HG03175 (cell line): ENCODE results near the gene RALY.
A peak's percentile ranks its signal among the peaks of the same experiment; 100 is the strongest.

Source experiments
- ATAC-seq: cut with Tn5 transposase; IDR thresholded peaks from one replicate; pipeline ENCODE4 v1.9.1; 2021; ENCODE audit warnings: mild to moderate bottlenecking, moderate library complexity; ENCODE audit not compliant: unreplicated experiment

Gene RALY

DNA sequence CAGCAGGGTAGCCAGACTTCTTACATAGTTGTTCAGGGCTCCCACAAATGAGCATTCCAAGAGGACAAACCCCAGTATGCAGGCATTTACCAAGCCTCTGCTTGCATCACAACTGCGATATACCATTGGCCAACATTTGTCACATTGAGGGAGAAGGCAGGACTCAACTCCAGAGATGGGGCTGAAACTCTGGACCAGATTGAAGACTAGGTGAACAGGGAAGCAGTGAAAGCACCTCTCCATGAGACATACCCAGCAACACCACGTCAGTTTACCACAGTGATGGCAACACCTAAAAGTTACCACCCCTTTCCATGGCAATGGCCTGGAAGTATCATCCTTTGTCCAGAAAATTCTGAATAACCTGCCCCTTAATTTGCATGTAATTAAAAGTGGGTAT lies 7.9 kb upstream of the RALY start:
- no peak for ATAC-seq

- ATAC-seq = no peak
These were observed 7.0 kb upstream of the RALY start for GRCh38 chr20:33986560-33987216.

GRCh38 chr20:33990075-33990474 lies 3.6 kb upstream of the RALY start:
- ATAC-seq = no peak

GRCh38 chr20:33991502-33991901 lies 2.2 kb upstream of the RALY start:
- no peak for ATAC-seq

- ATAC-seq = no peak
These were observed 1.4 kb upstream of the RALY start for GRCh38 chr20:33992145-33992922.

DNA sequence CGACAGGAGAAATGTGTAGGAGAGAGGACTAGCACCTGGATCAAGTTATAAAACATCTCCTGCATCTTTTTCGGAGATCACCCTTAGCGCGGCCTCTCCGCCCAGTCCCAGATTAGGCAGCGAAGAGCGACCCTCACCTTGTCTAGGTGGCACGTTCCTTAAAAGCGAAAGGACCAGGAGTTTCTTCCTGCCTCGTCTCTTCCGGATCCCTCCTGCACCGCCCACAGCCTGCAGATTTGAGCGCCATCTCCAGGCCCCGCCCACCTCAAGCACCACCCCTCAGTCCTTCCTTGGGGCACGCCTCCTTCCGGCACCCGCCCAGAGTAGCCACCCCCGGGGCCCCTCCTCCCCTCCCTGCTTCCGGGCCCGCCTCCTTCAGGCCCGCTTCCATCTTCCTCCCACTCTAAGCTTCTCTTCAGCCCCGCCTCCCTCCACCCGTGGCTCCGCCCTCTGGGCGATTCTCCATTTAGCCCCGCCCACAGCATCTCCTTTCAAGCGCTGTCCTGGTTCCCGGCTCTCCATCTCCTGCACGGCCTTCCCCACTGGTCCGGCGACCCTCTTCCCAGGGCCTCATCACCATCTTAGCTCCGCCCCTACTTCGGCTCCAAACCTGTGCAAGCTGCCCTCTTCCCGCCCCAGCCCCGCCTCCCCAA lies 662 bp upstream of the RALY start:
- peak; percentile 74 for ATAC-seq

DNA sequence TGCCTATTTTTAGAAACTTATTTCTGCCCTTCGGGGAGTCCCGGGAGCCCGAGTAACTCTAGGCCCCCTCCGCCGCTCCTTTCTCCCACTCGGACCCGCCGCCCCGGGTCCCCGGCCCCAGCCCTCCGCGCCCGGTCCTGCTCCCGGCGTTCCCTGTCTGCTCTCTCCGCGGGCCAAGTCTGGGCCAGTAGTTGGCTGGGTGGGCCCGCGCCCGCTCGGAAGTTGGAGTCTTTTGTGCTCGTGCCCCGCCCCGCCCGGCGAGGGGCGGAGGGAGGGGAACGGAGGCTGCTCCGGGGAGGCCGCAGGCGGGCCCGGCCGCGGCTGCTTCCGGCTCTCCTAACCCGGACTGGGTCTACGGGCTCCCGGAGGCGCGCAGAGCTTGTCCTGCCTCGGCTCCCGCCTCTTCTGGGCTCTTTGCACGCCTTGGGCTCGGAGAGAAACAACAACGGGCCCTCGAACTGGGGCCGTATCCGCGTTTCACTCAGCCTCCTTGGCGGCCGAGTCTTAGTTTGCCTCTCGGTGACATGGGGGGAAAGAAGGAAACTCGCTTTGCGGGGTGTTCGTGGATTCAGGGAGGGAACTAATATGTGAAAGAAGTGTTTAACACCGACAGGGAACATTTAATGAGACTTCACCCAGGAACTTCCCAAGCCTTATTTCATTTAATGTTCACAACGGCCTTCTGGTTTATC lies 657 bp downstream of the RALY start:
- ATAC-seq = peak; percentile 37

- no peak for ATAC-seq
These were observed 1.5 kb downstream of the RALY start for GRCh38 chr20:33995053-33995831.

DNA sequence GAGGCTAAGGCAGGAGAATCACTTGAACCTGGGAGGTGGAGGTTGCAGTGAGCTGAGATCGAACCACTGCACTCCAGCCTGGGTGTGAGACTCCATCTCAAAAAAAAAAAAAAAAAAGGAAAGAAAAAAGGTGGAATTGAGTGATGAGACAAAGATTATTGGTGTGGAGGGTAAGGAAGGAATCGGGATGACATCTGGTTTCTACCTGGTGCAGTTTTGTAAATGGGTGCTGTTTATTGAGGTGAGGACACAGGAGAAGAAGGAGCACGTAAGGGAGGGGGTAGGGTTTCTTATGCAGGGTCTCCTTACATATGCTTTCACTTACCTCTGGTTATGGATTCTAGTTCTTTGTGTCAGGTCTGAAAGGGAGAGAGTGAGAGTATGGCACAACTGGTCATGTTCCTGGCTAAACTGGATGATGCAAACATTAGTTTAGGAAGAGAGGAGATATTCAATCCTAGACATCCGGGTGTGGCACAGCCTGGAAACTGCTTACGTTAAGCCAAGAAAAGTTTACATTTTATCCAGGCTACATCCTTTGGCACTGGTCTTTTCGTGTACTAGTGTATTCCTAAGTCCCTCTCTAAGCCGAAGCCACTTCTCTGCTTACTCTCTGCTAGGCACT lies 5.4 kb downstream of the RALY start:
- no peak for ATAC-seq

DNA sequence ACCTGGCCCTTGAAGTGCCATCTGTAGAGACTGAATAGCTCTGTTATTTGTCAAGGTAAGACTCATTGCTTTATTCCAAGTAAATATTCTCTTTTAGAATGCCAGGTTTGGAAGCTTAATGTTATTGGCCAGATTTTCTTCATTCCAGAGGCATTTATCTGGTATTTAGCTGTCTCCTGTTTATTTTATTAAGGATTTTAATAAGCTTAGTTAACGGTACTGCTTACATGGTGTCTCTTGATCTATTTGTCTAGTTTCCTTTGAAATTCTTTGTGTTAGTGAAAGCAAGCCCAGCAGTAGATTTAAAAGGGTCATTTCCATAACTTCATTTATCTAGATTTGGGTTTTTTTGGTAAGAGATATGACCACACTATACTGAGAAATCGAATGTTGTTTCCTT lies 7.7 kb downstream of the RALY start:
- no peak for ATAC-seq

DNA sequence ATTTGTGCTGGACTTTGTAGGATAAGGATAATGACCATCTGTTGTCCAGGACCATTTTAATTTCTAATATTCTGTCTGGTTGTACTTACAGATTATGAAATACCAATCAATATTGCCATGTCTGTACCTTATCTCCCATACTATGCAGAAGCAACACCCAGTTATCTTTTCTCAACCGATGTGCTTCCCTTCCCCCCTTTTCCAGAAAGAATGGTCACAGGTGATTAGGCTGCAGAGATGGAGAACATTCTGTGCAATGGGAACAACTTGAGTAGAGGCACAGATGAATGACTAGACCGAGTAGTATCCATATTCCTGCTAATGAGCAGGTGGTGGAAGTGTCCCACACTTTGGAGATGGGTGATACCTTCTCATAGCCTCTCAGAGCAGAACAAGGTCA lies 10.5 kb downstream of the RALY start:
- ATAC-seq = no peak

GRCh38 chr20:34004790-34005457 lies 11.2 kb downstream of the RALY start:
- ATAC-seq = no peak

DNA sequence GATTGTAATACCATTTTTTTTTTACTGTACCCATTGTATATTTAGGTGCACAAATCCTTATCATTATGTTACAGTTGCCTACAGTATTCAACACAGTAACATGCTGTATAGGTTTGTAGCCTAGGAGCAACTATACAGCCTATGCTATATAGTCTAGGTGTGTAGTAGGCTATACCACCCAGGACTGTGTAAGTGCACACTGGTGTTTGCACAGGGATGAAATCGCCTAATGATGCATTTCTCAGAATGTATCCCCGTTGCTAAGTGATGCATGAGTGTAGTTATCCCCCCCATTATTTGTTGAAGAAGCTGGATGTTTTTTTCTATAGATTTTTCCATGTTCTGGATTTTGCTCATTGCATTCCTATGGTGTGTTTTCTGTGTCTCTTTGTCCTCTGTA lies 12.9 kb downstream of the RALY start:
- ATAC-seq = no peak

- no peak for ATAC-seq
These were observed 14.8 kb downstream of the RALY start for GRCh38 chr20:34008477-34008876.

GRCh38 chr20:34010405-34010931 lies 16.8 kb downstream of the RALY start:
- no peak for ATAC-seq

GRCh38 chr20:34011275-34011674 lies 17.6 kb downstream of the RALY start:
- ATAC-seq = no peak

DNA sequence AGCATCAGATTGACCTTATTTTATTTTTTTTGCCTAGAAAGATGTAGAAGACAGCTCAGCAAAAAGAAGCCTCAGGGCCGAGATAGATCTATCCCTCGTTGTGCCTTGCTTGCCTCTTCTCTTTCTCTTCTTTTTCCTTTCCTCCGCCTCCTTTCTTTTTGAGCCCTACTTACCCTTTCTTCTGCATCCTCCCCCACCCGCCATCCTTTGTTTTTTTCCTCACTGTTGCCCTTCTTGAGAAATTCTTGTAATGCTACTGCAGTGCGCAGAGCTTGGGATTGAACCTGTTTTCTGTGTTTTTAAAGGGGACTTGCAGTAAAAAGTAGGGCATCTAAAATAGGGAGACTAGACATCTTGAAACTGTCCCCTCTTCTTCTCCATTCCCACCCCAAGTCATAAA lies 18.6 kb downstream of the RALY start:
- ATAC-seq = no peak

DNA sequence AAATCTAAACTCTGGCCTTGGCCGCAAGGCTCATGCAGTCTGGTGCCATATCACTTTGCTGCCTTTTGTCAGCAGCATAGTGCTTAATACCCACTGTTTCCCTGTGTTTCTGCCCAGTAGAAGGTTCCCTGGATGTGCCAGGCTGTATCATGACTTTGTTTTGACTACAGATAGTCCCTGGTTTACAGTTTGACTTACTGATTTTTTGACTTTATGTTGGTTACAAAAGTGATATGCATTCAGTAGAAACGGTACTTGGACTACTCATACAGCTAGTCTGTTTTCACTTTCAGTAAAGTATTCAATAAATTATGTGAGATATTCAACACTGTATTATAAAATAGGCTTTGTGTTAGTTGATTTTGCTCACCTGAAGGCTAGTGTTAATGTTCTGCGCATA lies 19.0 kb downstream of the RALY start:
- ATAC-seq = no peak

- no peak for ATAC-seq
These were observed 19.8 kb downstream of the RALY start for GRCh38 chr20:34013554-34013953.

GRCh38 chr20:34014878-34015277 lies 21.2 kb downstream of the RALY start:
- no peak for ATAC-seq
